PFSK-1 (cell line): ENCODE data around the gene STIL.

Experiments used
- FOXP2 ChIP-seq: optimal IDR thresholded peaks from 2 replicates; pipeline ENCODE3; 2011; ENCODE audit warnings: borderline replicate concordance, control low read depth, inconsistent platforms; ENCODE audit not compliant: insufficient read depth; ENCODE audit errors: extremely low read length, extremely low read depth
- POLR2AphosphoS5 ChIP-seq: IDR thresholded peaks from 2 replicates; pipeline ENCODE4 v1.6.1; 2012; ENCODE audit warnings: low read depth, mild to moderate bottlenecking, control low read depth, low read length, moderate library complexity
- REST ChIP-seq, 2 experiments: IDR thresholded peaks; 2 replicates each; pipeline versions ENCODE4 v1.6.1 to v1.8.0; 2011 to 2012; ENCODE audit warnings: low read depth in 2 of 2, low read length in 2 of 2, control low read depth in 1 of 2, inconsistent platforms in 1 of 2, mild to moderate bottlenecking in 1 of 2, moderate library complexity in 1 of 2; ENCODE audit not compliant: insufficient read depth in 1 of 2
- SIN3A ChIP-seq: IDR thresholded peaks from 2 replicates; pipeline ENCODE4 v1.6.1; 2012; ENCODE audit warnings: mild to moderate bottlenecking, low read length, moderate library complexity, borderline replicate concordance; ENCODE audit not compliant: insufficient read depth
- TAF1 ChIP-seq: IDR thresholded peaks from 2 replicates; pipeline ENCODE4 v1.6.1; 2012; ENCODE audit warnings: low read length, control low read depth, borderline replicate concordance; ENCODE audit not compliant: insufficient read depth

GRCh38 chr1:47219001-47219400 is 94.9 kb downstream of the STIL start:
- TF ChIP-seq POLR2AphosphoS5: no peak
- no peak for TF ChIP-seq SIN3A
- no peak for TF ChIP-seq TAF1
- no peak for TF ChIP-seq REST (IDR thresholded peaks at IDR 0.05; ENCODE audit: insufficient read depth in 1 of 2, low read depth in 2 of 2, low read length in 2 of 2)
- TF ChIP-seq FOXP2: no peak
